GM19463 (cell line): Measurements from ENCODE around the gene PARP8.

Source experiments
- ATAC-seq: cut with Tn5 transposase; IDR thresholded peaks from one replicate; pipeline ENCODE4 v1.9.1; 2021; ENCODE audit warnings: mild to moderate bottlenecking, moderate library complexity; ENCODE audit not compliant: unreplicated experiment

The PARP8 gene

DNA sequence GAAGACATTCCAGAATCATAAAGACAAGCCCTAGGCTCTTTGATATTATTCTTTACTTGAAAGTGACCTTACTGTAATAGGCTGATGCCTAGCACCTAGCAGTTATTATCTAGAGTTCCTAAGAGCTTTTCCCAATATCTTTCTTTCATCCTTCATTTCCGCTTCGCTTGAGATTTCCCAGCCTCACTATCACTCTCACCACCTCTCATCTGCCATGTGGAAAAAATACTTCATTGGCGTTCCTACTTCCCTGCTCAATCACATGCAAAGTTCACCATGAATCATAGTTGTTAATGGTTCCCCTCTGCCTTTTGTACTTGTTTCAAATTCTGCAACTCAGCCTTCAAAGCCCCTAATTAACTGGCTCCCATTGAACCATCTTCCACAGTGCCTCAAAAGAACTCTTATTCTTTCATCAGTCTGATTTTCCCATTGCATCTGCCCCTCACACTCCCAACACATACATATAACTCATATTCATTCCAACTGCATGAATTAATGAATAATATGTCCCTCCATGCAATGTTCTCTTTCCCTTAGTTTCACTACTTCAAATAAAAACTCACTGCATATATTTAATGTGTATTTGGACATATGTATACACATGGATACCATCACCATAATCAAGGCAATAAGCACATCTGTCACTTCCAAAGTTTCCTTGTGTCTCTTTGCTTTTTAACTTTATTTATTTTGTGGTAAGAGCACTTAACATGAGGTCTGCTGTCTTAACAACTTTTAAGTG, 221.6 kb downstream of the PARP8 start:
- ATAC-seq, result no peak

DNA sequence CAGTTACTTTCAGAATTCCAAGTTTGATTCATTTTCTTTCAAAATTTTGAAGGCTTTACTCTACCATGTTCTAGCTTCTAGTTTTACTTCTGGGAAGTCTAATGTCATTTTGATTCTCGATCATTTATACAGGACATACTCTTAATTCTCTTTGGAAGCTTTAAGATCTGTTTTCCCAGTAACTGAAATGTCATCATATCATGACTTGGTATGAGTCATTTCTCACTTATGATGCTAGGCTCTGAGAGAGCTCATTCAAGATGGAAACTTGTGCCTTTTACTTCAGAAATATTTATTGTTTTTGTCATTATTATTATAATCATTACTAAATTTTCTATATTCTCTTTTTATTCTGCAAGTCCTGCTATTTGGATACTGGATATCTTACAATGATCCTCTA, 222.3 kb downstream of the PARP8 start:
- no peak for ATAC-seq

DNA sequence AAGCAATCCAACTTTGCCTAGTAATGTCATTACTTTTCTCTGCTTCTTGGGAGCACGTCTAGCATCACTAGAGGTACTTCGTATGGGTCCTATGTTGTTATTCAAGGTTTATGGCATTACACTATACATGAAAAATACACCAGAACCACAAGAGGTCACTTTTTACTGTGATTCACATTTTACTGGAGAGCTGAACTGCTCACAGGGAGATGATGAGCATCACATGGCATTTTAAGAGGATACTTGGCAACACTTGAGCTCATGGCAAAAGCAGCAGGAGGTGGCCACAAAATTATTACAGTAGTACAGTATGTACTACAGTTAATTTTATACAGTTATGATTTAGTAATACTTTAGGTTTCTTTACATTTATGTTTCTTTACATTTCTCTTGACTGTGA, 223.4 kb downstream of the PARP8 start:
- ATAC-seq, result no peak
